GM18873 (cell line): ENCODE data around the gene HDHD2.
"Not testable (repeated sequence)": the region's sequence is repeated elsewhere in the genome, so short reads cannot be mapped to it uniquely, and the experiment has no call there.

Source experiments
- ATAC-seq: cut with Tn5 transposase; IDR thresholded peaks from one replicate; pipeline ENCODE4 v1.9.1; 2021; ENCODE audit warnings: mild to moderate bottlenecking, moderate library complexity, moderate number of reproducible peaks; ENCODE audit not compliant: unreplicated experiment, low FRiP score

HDHD2 gene

DNA sequence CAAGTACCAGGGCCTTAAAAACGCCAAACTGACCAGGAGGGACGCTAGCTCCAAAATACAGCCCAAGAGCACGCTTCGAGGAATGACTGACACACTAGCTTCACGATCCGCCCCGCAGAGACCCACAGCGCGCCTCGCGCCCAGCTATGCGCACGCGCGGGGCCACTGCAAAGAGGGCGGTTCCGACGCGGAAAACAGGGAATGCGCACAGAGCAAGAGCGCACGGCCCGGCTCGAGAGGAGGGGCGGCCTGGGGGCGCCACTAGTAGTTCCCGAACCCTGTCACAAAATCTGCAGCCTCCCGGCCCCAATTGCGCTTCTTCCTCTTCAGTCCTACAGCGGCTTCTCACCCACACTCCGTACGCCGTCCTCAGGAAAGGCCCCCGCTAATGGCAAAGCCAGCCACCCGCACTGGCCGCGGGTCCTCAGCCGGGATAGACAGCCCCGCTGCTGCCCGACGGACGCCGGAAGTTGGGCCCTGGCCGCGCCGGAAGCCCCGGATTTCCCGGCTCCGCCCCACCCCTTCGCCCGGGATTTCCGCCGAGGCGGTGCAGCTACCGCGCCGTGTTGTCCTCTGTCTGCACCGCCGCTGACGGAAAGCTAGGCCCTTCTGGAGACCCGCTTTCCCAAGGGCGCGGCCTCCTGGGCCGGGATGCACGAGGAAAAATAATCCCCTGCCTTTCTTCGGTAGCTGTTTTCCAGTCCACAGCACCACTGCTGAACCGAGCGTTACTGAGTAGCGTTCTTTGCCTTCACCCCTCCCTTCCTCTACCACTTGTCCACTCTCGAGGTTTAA, at the start of gene HDHD2:
HDHD2 (minus strand) TSS at position 472 of the 795 bp plus-strand sequence. CDS start 14,061 bp downstream, outside the sequence.
- ATAC-seq = peak; percentile 76

- ATAC-seq = not testable (repeated sequence)
These were observed 45.7 kb upstream of the HDHD2 start for GRCh38 chr18:47195961-47196360.

DNA sequence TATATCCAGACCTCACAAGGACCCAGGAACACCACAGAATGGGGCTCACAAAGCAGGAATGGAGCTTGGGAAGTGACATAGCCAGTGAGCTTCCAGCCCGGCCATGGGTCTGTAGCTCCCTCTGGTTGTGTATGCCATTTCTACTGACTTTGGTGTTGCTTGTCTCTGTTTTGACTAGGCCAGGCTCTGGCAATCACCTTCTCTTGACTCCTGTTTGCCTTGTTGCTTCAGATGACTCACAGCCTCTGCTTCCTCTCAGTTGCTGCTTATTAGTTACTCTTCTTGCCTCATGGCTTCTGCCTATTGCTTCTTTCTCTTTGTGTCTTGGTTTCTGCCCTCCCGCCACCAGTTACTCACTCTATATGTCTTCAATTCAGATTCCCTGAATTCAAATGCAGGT, 41.7 kb upstream of the HDHD2 start:
- ATAC-seq = no peak

GRCh38 chr18:47187721-47188120, 37.4 kb upstream of the HDHD2 start:
- no peak for ATAC-seq

DNA sequence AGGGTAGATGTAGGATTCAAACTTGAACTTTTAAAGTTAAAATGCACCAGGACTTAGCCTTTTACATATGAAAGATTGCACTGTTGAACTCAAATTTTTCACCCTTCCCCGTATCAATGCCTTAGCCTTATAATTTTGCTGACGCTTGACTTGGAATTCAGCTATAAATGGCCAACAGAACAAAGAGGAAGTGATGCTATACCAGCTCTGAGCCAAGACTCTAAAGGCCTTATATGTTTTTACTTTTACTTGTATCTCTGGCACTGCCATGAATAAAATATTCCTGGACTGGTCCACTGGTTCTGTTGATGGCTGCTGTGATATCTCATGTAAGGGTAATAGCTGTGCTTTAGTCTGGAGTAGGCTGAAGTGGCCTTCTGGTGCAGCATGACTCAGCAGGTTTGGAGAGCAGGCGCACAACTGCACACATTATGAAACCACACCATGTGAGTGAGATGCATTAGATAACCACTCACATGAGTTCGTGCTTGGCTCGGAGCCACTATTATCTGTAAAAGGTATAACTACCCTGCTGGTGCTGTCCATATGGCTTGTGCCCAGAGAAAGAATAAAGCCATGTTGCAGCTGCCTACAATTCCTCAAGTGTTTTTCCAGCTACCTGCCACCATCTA, 34.2 kb upstream of the HDHD2 start:
- ATAC-seq = no peak

- ATAC-seq = not testable (repeated sequence)
These were observed 31.9 kb upstream of the HDHD2 start for GRCh38 chr18:47182156-47182555.

- ATAC-seq = no peak
These were observed 30.5 kb upstream of the HDHD2 start for GRCh38 chr18:47180765-47181164.

DNA sequence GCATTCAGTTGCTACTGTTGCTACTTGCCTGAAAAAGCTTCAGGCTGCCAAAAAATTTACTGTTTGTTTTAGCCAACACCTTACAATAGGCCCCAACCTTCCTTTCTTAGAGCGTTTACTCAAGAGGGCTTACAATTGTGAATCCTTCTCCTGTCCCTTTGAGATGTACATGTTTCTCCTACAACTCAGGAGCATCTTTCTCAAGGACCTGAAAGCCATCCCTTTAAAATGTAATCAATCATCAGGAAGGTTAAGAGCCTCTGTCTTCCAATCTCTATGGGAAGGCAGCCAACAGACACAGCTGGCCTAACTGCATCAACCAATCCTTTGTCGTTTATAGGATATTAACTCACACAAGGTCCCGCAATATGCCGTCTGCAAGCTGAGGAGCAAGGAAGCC, 29.2 kb upstream of the HDHD2 start:
- ATAC-seq = no peak

DNA sequence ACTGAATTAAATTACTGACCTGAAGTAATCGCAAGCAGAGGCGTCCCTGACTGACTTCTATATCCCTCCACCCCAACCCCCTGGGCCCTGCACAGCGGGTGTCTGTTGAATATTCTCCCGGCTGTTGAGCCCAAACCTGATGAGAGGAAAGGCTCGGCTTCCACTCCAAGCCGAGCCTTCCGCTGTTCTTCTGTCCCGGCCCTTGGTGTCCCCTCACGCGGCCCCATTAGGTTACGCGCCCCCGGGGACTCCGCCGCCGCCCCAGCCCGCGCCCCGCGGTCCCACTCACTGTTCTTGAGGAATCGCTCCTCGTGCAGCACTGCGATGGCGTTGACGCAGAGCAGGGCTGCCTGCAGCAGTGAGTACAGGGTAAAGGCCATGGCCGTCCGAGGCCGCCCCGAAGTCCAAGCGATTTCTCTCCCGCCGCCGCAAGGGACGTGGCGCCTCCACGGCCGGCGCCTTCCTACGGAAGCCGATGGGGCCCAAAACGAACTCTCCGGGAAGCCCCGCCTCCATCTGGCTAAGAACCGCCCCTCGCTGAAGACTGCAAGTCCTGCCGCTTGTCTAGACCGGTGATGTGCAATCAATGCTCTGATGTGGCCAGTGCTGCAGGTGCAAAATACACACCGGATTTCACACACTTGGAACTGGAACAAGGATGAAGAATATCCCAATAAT, 25.7 kb upstream of the HDHD2 start, which contains the start of gene IER3IP1:
IER3IP1 (minus strand) TSS at position 467 of the 678 bp plus-strand sequence; CDS start at position 380, 87 bp downstream.
- ATAC-seq = peak; percentile 74

- ATAC-seq = no peak
These were observed 25.1 kb upstream of the HDHD2 start for GRCh38 chr18:47175283-47175897.

DNA sequence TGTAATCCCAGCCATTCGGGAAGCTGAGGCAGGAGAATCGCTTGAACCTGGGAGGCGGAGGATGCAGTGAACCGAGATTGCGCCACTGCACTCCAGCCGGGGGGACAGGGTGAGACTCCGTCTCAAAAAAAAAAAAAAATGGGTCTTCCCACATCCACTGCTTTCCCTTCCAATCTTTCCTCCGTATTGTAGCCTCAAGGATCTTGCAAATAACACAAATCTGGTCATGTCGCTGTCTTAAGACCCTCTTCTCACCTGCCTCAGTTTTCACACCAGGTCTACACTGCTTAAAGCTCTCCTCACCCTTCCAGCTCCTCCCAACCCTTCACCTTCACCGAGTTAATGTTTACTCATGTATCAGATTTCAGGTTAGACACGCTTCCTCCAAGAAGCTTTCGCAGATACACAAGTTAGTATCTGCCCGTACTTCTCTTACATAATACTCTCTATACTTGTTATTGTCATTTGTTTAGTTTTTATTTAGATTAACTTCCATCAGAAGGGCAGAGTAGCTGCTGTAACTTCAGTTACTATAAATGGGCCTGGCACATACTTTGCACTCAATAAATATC, 24.3 kb upstream of the HDHD2 start:
- ATAC-seq = no peak

DNA sequence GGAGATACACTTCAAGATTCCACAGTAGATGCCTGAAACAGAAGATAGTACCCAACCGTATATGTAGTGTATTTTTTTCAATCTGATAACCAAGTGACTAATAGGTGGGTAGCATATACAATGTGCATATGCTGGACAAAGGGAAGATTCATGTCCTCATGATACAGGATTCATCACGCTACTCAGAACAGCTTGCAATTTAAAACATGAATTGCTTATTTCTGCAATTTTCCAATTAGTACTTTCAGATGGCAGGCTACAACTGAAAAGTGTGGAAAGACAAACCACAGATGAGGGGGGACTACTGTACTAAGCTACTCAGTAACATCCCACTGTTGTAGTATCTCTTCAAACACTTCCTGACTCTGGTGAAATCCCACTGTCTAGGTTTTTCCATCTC, 22.2 kb upstream of the HDHD2 start:
- ATAC-seq = no peak

DNA sequence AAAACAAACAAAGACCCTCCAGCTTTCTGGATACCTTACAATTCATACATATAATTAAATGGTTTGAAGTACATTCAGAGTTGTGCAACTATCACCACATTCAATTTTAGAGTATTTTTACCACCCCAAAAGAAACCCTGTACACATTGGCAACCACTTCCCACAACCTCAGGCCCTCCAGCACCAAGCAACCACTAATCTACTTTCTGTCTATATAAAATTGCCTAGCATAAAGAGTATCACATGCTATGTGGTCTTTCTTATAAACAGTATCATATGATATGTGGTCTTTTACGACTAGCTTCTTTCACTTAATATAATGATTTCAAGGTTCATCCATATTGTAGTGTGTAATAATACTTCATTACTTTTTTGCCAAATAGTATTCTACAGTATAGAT, 18.6 kb upstream of the HDHD2 start:
- no peak for ATAC-seq

- no peak for ATAC-seq
These were observed 18.2 kb upstream of the HDHD2 start for GRCh38 chr18:47168509-47168908.

- no peak for ATAC-seq
These were observed 16.0 kb upstream of the HDHD2 start for GRCh38 chr18:47166294-47166693.

DNA sequence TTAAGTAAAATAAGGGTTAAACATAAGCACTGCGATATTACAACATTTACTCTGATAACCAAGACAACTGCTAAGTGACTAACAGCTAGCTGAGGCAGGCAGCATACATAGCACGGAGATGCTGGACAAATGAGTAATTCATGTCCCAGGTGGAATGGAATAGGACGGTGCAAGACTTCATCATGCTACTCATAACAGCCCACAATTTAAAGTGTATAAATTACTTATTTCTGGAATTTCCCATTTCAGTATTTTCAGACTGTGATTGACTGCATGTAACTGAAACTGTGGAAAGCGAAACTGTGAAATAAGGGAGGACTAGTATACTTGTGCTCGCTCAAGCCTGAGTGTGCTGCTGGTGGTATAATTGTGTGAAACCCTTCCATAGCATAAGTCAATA, 12.9 kb upstream of the HDHD2 start:
- peak; percentile 84 for ATAC-seq

DNA sequence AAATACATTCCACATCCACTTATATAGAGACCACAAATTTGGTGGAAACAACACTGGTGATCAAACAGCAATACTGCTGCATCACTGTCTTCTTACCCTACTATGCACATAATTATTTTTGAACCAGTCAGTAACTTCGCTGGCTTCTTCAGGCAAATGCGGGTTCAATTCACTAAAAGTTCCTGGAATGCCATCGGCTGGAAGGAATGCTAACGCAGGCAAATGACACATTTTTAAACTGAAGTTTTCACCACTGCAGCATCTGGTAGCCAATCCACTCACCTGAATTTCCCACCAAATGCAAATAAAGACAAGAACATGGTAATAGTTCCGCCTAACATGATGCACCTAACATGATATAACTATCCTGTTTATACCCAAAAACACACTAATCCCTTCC, 10.0 kb upstream of the HDHD2 start:
- no peak for ATAC-seq

- ATAC-seq = not testable (repeated sequence)
These were observed 8.1 kb upstream of the HDHD2 start for GRCh38 chr18:47158404-47158803.

- ATAC-seq = no peak
These were observed 1.1 kb upstream of the HDHD2 start for GRCh38 chr18:47151439-47151838.

GRCh38 chr18:47150824-47151366, 595 bp upstream of the HDHD2 start:
- ATAC-seq = no peak
